HG03457 (cell line): ENCODE results near the gene ARHGAP24.

Source experiments
- ATAC-seq: cut with Tn5 transposase; IDR thresholded peaks from one replicate; pipeline ENCODE4 v1.9.1; 2021; ENCODE audit warnings: moderate number of reproducible peaks; ENCODE audit not compliant: unreplicated experiment

Gene ARHGAP24

GRCh38 chr4:86043755-86044592 lies 569.0 kb downstream of the ARHGAP24 start:
- ATAC-seq = no peak

- no peak for ATAC-seq
Measured at GRCh38 chr4:86044593-86044985, 569.6 kb downstream of the ARHGAP24 start.

- ATAC-seq = no peak
Measured at GRCh38 chr4:86048426-86048825, 573.5 kb downstream of the ARHGAP24 start.

- no peak for ATAC-seq
Measured at GRCh38 chr4:86050496-86050895, 575.5 kb downstream of the ARHGAP24 start.
